ENCODE data around the gene AASDH. TPM values are rescaled to one million over a fixed set of nuclear protein-coding genes. Genes with fewer than 3 reads are reported as not detected.

The AASDH gene
- total RNA-seq, 1 donor from 2014 or later: 12.6 TPM

DNA sequence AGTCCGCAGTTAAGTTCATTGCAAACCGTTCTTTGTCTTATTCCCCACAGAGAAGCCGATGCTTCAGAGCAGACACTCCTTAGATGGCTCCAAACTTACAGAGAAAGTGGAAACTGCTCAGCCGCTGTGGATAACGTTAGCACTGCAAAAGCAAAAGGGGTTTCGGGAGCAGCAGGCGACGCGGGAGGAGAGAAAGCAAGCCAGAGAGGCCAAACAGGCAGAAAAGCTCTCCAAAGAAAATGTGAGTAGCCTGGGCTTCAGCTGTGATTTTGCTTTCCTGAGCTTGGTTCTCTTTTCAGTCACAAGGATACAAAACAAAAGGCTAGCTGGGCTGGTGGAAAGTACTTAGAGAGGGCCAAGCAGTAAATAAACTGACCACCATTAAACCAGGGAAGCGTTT is 64.0 kb downstream of the AASDH start:
- Mint-ChIP-seq H3K27me3 (ENCODE audit: low read depth) (no peaks in the 10 kb centered on the region), H3K36me3 (ENCODE audit: low read depth) (peaks cover 8% of the 10 kb centered on the region), H3K4me3 (no peak overlapping the region), H3K27ac (ENCODE audit: unreplicated experiment) (no peak overlapping the region), H3K4me1 (peaks cover 7% of the 10 kb centered on the region), H3K9me3 (peaks cover 2% of the 10 kb centered on the region)
- DNase-seq (ENCODE audit: low read depth, low spot score): no peak
- TF ChIP-seq CTCF (conservative IDR thresholded peaks at IDR 0.05): no peak

DNA sequence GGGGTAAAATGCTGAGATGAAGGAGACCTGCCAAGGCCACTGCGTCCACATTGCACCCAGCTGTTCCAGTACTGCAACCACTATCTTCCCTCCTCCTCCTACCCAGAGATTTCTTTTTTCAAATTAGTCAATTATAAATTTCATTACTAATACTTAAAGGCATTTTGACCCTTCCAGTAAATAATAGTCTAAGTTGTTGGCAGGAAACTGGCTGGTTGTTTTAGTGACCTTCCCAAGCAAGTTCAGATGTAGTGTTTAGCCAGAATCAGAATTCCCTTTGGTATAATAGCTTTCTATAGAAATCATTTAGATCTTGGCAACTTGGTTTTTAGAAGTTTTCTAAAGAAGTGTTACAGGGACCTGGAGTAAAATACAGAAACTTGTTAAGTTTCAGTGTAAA is 66.0 kb downstream of the AASDH start:
- TF ChIP-seq CTCF (conservative IDR thresholded peaks at IDR 0.05): no peak
- H3K4me3 Mint-ChIP-seq: no peak overlapping the region
- H3K27ac Mint-ChIP-seq (ENCODE audit: unreplicated experiment): no peak overlapping the region
- H3K9me3 Mint-ChIP-seq: no peaks in the 10 kb centered on the region
- no peaks in the 10 kb centered on the region for H3K27me3 Mint-ChIP-seq (ENCODE audit: low read depth)
- peaks cover 5% of the 10 kb centered on the region for H3K36me3 Mint-ChIP-seq (ENCODE audit: low read depth)
- H3K4me1 Mint-ChIP-seq: peaks cover 3% of the 10 kb centered on the region
- no peak for DNase-seq (ENCODE audit: low read depth, low spot score)

- H3K36me3 Mint-ChIP-seq (ENCODE audit: low read depth): peaks cover 5% of the 10 kb centered on the region
- TF ChIP-seq CTCF (conservative IDR thresholded peaks at IDR 0.05): no peak
- no peak overlapping the region for H3K27ac Mint-ChIP-seq (ENCODE audit: unreplicated experiment)
- H3K27me3 Mint-ChIP-seq (ENCODE audit: low read depth): no peaks in the 10 kb centered on the region
- no peak overlapping the region for H3K4me3 Mint-ChIP-seq
- no peaks in the 10 kb centered on the region for H3K4me1 Mint-ChIP-seq
- no peak for DNase-seq (ENCODE audit: low read depth, low spot score)
- H3K9me3 Mint-ChIP-seq: no peaks in the 10 kb centered on the region
Observed at GRCh38 chr4:56320293-56320692, 67.0 kb downstream of the AASDH start.

GRCh38 chr4:56318555-56318954 is 68.7 kb downstream of the AASDH start:
- Mint-ChIP-seq H3K27me3 (ENCODE audit: low read depth) (no peaks in the 10 kb centered on the region), H3K27ac (ENCODE audit: unreplicated experiment) (no peak overlapping the region), H3K4me3 (no peak overlapping the region), H3K36me3 (ENCODE audit: low read depth) (peaks cover 10% of the 10 kb centered on the region), H3K9me3 (no peaks in the 10 kb centered on the region), H3K4me1 (no peaks in the 10 kb centered on the region)
- TF ChIP-seq CTCF (conservative IDR thresholded peaks at IDR 0.05): no peak
- no peak for DNase-seq (ENCODE audit: low read depth, low spot score)

- Mint-ChIP-seq H3K27me3 (ENCODE audit: low read depth) (no peaks in the 10 kb centered on the region), H3K4me1 (no peaks in the 10 kb centered on the region), H3K4me3 (no peak overlapping the region), H3K9me3 (no peaks in the 10 kb centered on the region), H3K36me3 (ENCODE audit: low read depth) (peaks cover 15% of the 10 kb centered on the region), H3K27ac (ENCODE audit: unreplicated experiment) (no peak overlapping the region)
- no peak for TF ChIP-seq CTCF (conservative IDR thresholded peaks at IDR 0.05)
- no peak for DNase-seq (ENCODE audit: low read depth, low spot score)
Observed at GRCh38 chr4:56317749-56318148, 69.5 kb downstream of the AASDH start.

Measured in neural crest cell (in vitro differentiated cells).